Measurements from ENCODE around the gene CNOT11. TPM values are rescaled to one million over a fixed set of nuclear protein-coding genes. Genes with fewer than 3 reads are reported as not detected.

CNOT11 gene
- total RNA-seq, 1 experiment from 2014 or later: 60.6 TPM

DNA sequence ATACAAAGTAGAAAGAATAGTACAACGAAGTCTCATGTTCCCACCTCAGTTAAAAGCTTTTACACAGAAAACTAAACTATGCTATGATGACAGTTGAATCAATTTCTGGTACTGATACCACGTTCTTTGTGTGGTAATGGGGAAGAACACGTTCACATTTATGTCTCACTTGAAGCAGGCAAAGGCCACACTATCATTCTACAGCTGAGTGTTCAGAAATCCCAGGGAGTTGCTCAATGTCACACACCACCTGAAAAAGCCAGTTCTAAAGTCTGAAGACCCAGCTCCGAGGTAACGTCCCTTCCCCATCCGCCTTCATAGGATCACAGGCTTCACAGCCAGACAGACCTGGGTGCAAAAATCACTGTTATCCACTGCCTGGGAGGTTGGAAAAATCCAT, 46.9 kb downstream of the CNOT11 start:
- no TSS peak for BruUV-seq (replicated peaks)

DNA sequence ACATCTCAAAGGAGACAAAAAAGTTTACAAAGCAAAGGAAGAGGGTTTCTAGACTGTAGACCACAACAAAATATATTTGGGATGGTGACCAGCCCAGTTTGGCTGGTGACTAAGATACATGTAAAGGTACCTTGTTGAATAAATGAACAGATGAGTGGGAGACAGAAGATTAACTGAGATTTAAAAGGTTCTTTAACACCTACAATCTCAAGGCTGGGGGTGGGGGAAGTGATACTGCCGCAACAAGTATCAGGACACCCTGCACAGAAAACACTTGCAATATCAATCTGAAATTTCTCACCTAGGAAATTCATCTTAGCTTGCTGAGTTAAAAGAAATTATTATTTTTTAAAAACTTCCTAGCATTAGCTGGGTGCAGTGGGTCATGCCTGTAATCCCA, 47.5 kb downstream of the CNOT11 start:
- CTCF ChIA-PET: no interaction called here
- peaks cover 55% of the 10 kb centered on the region for H3K4me1 ChIP-seq (replicated peaks; ENCODE audit: insufficient read depth)
- no peaks in the 10 kb centered on the region for H3K9me2 ChIP-seq (ENCODE audit: insufficient read depth)
- intact Hi-C loops (cut with micrococcal nuclease; ENCODE audit: unreplicated experiment): no loop called here
- H3K79me2 ChIP-seq (ENCODE audit: low read depth): peaks cover 100% of the 10 kb centered on the region
- no peaks in the 10 kb centered on the region for H3K9me3 ChIP-seq (ENCODE audit: insufficient read depth, low read depth)
- H4K20me1 ChIP-seq (ENCODE audit: insufficient read depth): peaks cover 94% of the 10 kb centered on the region
- no TSS peak for BruUV-seq (replicated peaks)
- peaks cover 40% of the 10 kb centered on the region for H3K36me3 ChIP-seq (ENCODE audit: low read depth)
- TF ChIP-seq EZH2 (IDR thresholded peaks at IDR 0.05; ENCODE audit: low read depth): no peak
- TF ChIP-seq, protein P1, sequence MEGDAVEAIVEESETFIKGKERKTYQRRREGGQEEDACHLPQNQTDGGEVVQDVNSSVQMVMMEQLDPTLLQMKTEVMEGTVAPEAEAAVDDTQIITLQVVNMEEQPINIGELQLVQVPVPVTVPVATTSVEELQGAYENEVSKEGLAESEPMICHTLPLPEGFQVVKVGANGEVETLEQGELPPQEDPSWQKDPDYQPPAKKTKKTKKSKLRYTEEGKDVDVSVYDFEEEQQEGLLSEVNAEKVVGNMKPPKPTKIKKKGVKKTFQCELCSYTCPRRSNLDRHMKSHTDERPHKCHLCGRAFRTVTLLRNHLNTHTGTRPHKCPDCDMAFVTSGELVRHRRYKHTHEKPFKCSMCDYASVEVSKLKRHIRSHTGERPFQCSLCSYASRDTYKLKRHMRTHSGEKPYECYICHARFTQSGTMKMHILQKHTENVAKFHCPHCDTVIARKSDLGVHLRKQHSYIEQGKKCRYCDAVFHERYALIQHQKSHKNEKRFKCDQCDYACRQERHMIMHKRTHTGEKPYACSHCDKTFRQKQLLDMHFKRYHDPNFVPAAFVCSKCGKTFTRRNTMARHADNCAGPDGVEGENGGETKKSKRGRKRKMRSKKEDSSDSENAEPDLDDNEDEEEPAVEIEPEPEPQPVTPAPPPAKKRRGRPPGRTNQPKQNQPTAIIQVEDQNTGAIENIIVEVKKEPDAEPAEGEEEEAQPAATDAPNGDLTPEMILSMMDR (conservative IDR thresholded peaks at IDR 0.05): no peak
- POLR2A ChIA-PET (ENCODE audit: unreplicated experiment): no interaction called here
- 0 out of 2 replicates have a peak overlapping the region, but pooled peaks have one; percentile 36 for H3K27ac ChIP-seq
- no peak overlapping the region for H2AFZ ChIP-seq
- 0 out of 2 replicates have a peak overlapping the region, but pooled peaks have one; percentile 2 for H3K4me2 ChIP-seq
- H3K27me3 ChIP-seq (ENCODE audit: insufficient read depth, low read depth): no peaks in the 10 kb centered on the region
- H3F3A ChIP-seq (ENCODE audit: insufficient read depth, low read depth): peaks cover 31% of the 10 kb centered on the region
- no peak overlapping the region for H3K4me3 ChIP-seq
- no peak for DNase-seq

More for the DNA sequence above, 46.9 kb downstream of the CNOT11 start:
- no peaks in the 10 kb centered on the region for H3K9me3 ChIP-seq (ENCODE audit: insufficient read depth, low read depth)
- H3K36me3 ChIP-seq (ENCODE audit: low read depth): peaks cover 44% of the 10 kb centered on the region
- H4K20me1 ChIP-seq (ENCODE audit: insufficient read depth): peaks cover 94% of the 10 kb centered on the region
- 0 out of 2 replicates have a peak overlapping the region, but pooled peaks have one; percentile 2 for H3K4me2 ChIP-seq
- H3K9me2 ChIP-seq (ENCODE audit: insufficient read depth): no peaks in the 10 kb centered on the region
- peaks cover 31% of the 10 kb centered on the region for H3F3A ChIP-seq (ENCODE audit: insufficient read depth, low read depth)
- TF ChIP-seq EZH2 (IDR thresholded peaks at IDR 0.05; ENCODE audit: low read depth): no peak
- TF ChIP-seq, protein P1 (conservative IDR thresholded peaks at IDR 0.05): no peak
- POLR2A ChIA-PET (ENCODE audit: unreplicated experiment): interaction anchor here (0.7 kb wide), 1 partner anchor 111 kb away, joined by 3 read pairs; no protein-coding TSS in a partner anchor
- peaks cover 49% of the 10 kb centered on the region for H3K4me1 ChIP-seq (replicated peaks; ENCODE audit: insufficient read depth)
- H3K4me3 ChIP-seq: no peak overlapping the region
- H3K27me3 ChIP-seq (ENCODE audit: insufficient read depth, low read depth): no peaks in the 10 kb centered on the region
- peaks cover 100% of the 10 kb centered on the region for H3K79me2 ChIP-seq (ENCODE audit: low read depth)
- H2AFZ ChIP-seq: no peak overlapping the region
- intact Hi-C loops (cut with micrococcal nuclease; ENCODE audit: unreplicated experiment): no loop called here
- no peak for DNase-seq
- H3K27ac ChIP-seq: peak overlapping the region; percentile 36; the same call in 1 of the 2 replicates
- CTCF ChIA-PET: no interaction called here

DNA sequence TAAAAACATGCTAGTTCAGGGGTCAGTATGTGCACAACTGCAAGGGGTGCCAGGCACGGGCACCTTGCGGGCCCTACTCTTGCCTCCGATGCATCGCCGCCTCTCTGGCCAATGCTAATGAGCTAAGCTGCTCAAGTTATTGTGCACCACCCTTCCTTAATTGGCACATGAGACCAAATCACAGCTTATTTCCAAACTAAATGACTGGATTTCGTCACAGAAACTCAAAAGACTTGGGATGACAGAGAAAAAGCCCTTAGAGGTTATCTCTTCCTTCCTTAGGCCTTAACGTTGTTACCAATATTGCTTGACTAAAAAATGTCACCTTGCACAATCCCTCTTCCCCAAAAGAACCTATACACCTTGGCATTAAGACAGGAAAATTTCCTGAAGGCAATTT, 48.1 kb downstream of the CNOT11 start:
- Histone ChIP-seq H3K4me3 (no peak overlapping the region), H3K9me3 (ENCODE audit: insufficient read depth, low read depth) (no peaks in the 10 kb centered on the region), H3K4me2 (0 out of 2 replicates have a peak overlapping the region, but pooled peaks have one; percentile 45), H2AFZ (no peak overlapping the region), H3K4me1 (replicated peaks; ENCODE audit: insufficient read depth) (peaks cover 62% of the 10 kb centered on the region), H3K27ac (no peak overlapping the region), H4K20me1 (ENCODE audit: insufficient read depth) (peaks cover 94% of the 10 kb centered on the region), H3K36me3 (ENCODE audit: low read depth) (peaks cover 38% of the 10 kb centered on the region), H3F3A (ENCODE audit: insufficient read depth, low read depth) (peaks cover 34% of the 10 kb centered on the region), H3K27me3 (ENCODE audit: insufficient read depth, low read depth) (no peaks in the 10 kb centered on the region), H3K9me2 (ENCODE audit: insufficient read depth) (no peaks in the 10 kb centered on the region), H3K79me2 (ENCODE audit: low read depth) (peaks cover 100% of the 10 kb centered on the region)
- intact Hi-C loops (cut with micrococcal nuclease; ENCODE audit: unreplicated experiment): no loop called here
- BruUV-seq (replicated peaks): no TSS peak
- no peak for DNase-seq
- POLR2A ChIA-PET (ENCODE audit: unreplicated experiment): no interaction called here
- TF ChIP-seq, protein P1 (conservative IDR thresholded peaks at IDR 0.05): no peak
- no peak for TF ChIP-seq EZH2 (IDR thresholded peaks at IDR 0.05; ENCODE audit: low read depth)
- CTCF ChIA-PET: no interaction called here
